ENCODE measurements around the gene P2RX5.

DNA sequence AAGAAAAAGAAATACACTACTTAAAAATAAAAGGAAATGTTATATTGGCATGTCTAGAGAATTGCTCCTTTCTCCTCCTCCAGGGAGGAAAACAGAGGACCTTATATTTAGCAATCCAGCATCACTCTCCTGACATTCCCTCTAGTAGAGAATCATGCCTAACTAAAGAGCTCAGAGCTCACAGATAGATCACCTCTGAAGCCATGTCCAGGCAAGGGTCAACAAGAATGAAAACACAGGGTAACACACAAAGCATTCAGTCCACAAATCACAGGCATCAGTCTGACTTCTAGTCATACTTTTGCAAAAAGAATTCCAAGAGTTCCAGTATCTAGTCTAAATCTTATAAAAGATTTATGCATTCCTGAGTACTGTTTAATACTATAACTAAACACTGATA is 23.3 kb upstream of the P2RX5 start:
- no peak for TF ChIP-seq SUZ12 (IDR thresholded peaks at IDR 0.05; ENCODE audit: extremely low read depth, insufficient read depth, insufficient read length)
- no peak for TF ChIP-seq ZNF274 (IDR thresholded peaks at IDR 0.05; ENCODE audit: low read depth, low read length)
- no peak for TF ChIP-seq YY1 (IDR thresholded peaks at IDR 0.05; ENCODE audit: insufficient read depth, insufficient read length)
